OCI-LY7 (cell line): ENCODE results near the gene DPF3. TPM values are rescaled to one million over a fixed set of nuclear protein-coding genes. Genes with fewer than 3 reads are reported as not detected.

Experiments used
- BruUV-seq: library from RNA; stranded (reverse); fragments of 400-500 nt; replicated peaks from 2 replicates; lab custom pipeline; 2021; lab: Mats Ljungman, UMichigan
- CTCF ChIA-PET: fragments of 300-600 bp; sonication (Branson Sonifier 250); formaldehyde crosslinking; loops from one replicate; lab custom pipeline; 2022; ENCODE audit warnings: antibody characterized with exemption; ENCODE audit not compliant: unreplicated experiment; lab: Charles Lee
- POLR2A ChIA-PET: fragments of 300-600 bp; sonication (Branson Sonifier 250); formaldehyde crosslinking; loops from one replicate; lab custom pipeline; 2022; ENCODE audit warnings: antibody characterized with exemption; lab: Charles Lee
- DNase-seq: peaks from one replicate; pipeline ENCODE4 v3.0.0-alpha.2; 2015; ENCODE audit warnings: low spot score
- H2AFZ ChIP-seq: fragments of 200-600 bp; sonication (generic), shearing (Covaris generic); 2 replicates; pipeline ENCODE4 v1.6.1; 2014; ENCODE audit warnings: mild to moderate bottlenecking, antibody characterized with exemption, low read length, moderate library complexity
- H3K27ac ChIP-seq: fragments of 200-600 bp; sonication (generic); 2 replicates; pipeline ENCODE4 v1.5.1; 2014; ENCODE audit warnings: mixed run types, low read depth, mild to moderate bottlenecking, moderate library complexity, low read length, inconsistent platforms; ENCODE audit not compliant: poor library complexity, severe bottlenecking
- H3K36me3 ChIP-seq: fragments of 200-600 bp; sonication (generic); 2 replicates; pipeline ENCODE4 v1.6.1; 2014; ENCODE audit warnings: mild to moderate bottlenecking, antibody characterized with exemption, low read length, moderate library complexity, mixed read lengths; ENCODE audit not compliant: insufficient read depth
- H3K4me1 ChIP-seq: fragments of 200-600 bp; sonication (generic); 2 replicates; pipeline ENCODE4 v1.5.1; 2014; ENCODE audit warnings: mild to moderate bottlenecking, low read length; ENCODE audit not compliant: insufficient read depth, poor library complexity, severe bottlenecking
- H3K4me2 ChIP-seq: fragments of 200-600 bp; sonication (generic); 2 replicates; pipeline ENCODE4 v1.6.1; 2014; ENCODE audit warnings: mild to moderate bottlenecking, low read length
- H3K4me3 ChIP-seq: fragments of 200-600 bp; sonication (generic); 2 replicates; pipeline ENCODE4 v1.5.1; 2014; ENCODE audit warnings: mild to moderate bottlenecking, low read depth, low read length; ENCODE audit not compliant: poor library complexity, severe bottlenecking
- H3K79me2 ChIP-seq: fragments of 200-600 bp; sonication (generic); 2 replicates; pipeline ENCODE4 v1.6.1; 2016; ENCODE audit warnings: low read depth, mild to moderate bottlenecking, low read length, moderate library complexity, mixed read lengths; ENCODE audit not compliant: insufficient read depth
- H3K9me2 ChIP-seq: fragments of 200-600 bp; sonication (generic); 2 replicates; pipeline ENCODE4 v1.6.1; 2016; ENCODE audit warnings: mild to moderate bottlenecking, low read length, mixed read lengths; ENCODE audit not compliant: insufficient read depth
- H3K9me3 ChIP-seq: fragments of 200-600 bp; sonication (generic); 2 replicates; pipeline ENCODE4 v1.6.1; 2014; ENCODE audit warnings: mild to moderate bottlenecking, mixed run types, low read length, mixed read lengths
- H4K20me1 ChIP-seq: fragments of 200-600 bp; sonication (generic); 2 replicates; pipeline ENCODE4 v1.6.1; 2014; ENCODE audit warnings: mild to moderate bottlenecking, antibody characterized with exemption, low read length, moderate library complexity, mixed read lengths; ENCODE audit not compliant: insufficient read depth
- CTCF ChIP-seq: fragments of 200-600 bp; sonication (generic); conservative IDR thresholded peaks from 2 replicates; pipeline ENCODE4 v1.5.1; 2014; ENCODE audit warnings: mild to moderate bottlenecking, antibody characterized with exemption, low read length, moderate library complexity, mixed read lengths
- EZH2phosphoT487 ChIP-seq: fragments of 200-600 bp; sonication (generic); IDR thresholded peaks from 2 replicates; pipeline ENCODE4 v1.6.1; 2018; ENCODE audit warnings: low read depth, borderline replicate concordance, mild to moderate bottlenecking, mixed run types, antibody characterized with exemption, low read length, moderate library complexity, mixed read lengths
- intact Hi-C: fragments of 100-400 bp; cut with micrococcal nuclease; formaldehyde crosslinking; loops from one replicate; pipeline ENCODE4 v1.10.0; 2022; ENCODE audit not compliant: unreplicated experiment
- total RNA-seq, 2 experiments: library from RNA; depleted of rRNA in 1 of 2; stranded (reverse); fragments of >200 nt in 1 of 2; shearing (Covaris generic) in 1 of 2; gene quantifications; 2 replicates each; pipeline ENCODE4 v1.2.3, GENCODE V29; 2014 to 2022

The DPF3 gene
- total RNA-seq, 2 experiments from 2014 or later: 0.42 TPM; not detected in 1

- ChIA-PET CTCF (interaction anchor here (1.0 kb wide), 1 partner anchor 390 kb away, joined by 3 read pairs; no protein-coding TSS in a partner anchor), POLR2A (interaction anchor here (1.2 kb wide), 1 partner anchor 385 kb away, joined by 3 read pairs; no protein-coding TSS in a partner anchor)
- Histone ChIP-seq H3K27ac (no peak overlapping the region), H3K4me3 (no peak overlapping the region), H2AFZ (no peak overlapping the region), H3K4me1 (no peaks in the 10 kb centered on the region), H3K9me2 (no peaks in the 10 kb centered on the region), H4K20me1 (no peaks in the 10 kb centered on the region), H3K36me3 (no peaks in the 10 kb centered on the region), H3K9me3 (no peaks in the 10 kb centered on the region), H3K4me2 (no peak overlapping the region), H3K79me2 (no peaks in the 10 kb centered on the region)
- no TSS peak for BruUV-seq
- TF ChIP-seq EZH2phosphoT487 (no peak), CTCF (peak; percentile 99)
- intact Hi-C loops: loop anchor here (1.0 kb wide), 1 partner anchor 388 kb away; no protein-coding TSS in a partner anchor
- peak; percentile 71 for DNase-seq
These were observed 11.1 kb upstream of the DPF3 start for GRCh38 chr14:72904840-72905561.

- Histone ChIP-seq H3K27ac (no peak overlapping the region), H3K4me2 (no peak overlapping the region), H3K36me3 (no peaks in the 10 kb centered on the region), H3K9me3 (no peaks in the 10 kb centered on the region), H3K79me2 (no peaks in the 10 kb centered on the region), H3K4me3 (no peak overlapping the region), H3K4me1 (no peaks in the 10 kb centered on the region), H4K20me1 (no peaks in the 10 kb centered on the region), H3K9me2 (no peaks in the 10 kb centered on the region), H2AFZ (no peak overlapping the region)
- ChIA-PET CTCF (no interaction called here), POLR2A (interaction anchor here (1.1 to 1.2 kb wide), 2 partner anchors 385 to 390 kb away, joined by 3 to 5 read pairs; no protein-coding TSS in a partner anchor)
- intact Hi-C loops: no loop called here
- BruUV-seq: no TSS peak
- no peak for TF ChIP-seq CTCF
- TF ChIP-seq EZH2phosphoT487: no peak
- DNase-seq: no peak
These were observed 10.3 kb upstream of the DPF3 start for GRCh38 chr14:72904218-72904617.

- Histone ChIP-seq H2AFZ (no peak overlapping the region), H3K4me3 (no peak overlapping the region), H3K4me1 (no peaks in the 10 kb centered on the region), H3K36me3 (no peaks in the 10 kb centered on the region), H3K79me2 (no peaks in the 10 kb centered on the region), H3K27ac (no peak overlapping the region), H3K9me3 (no peaks in the 10 kb centered on the region), H3K4me2 (no peak overlapping the region), H3K9me2 (no peaks in the 10 kb centered on the region), H4K20me1 (no peaks in the 10 kb centered on the region)
- no TSS peak for BruUV-seq
- DNase-seq: no peak
- ChIA-PET POLR2A (interaction anchor here (0.6 to 1.2 kb wide), 3 partner anchors 384 to 396 kb away, joined by 3 to 5 read pairs (median 3); no protein-coding TSS in a partner anchor), CTCF (interaction anchor here (0.7 kb wide), 1 partner anchor 9 kb away, joined by 3 read pairs; no protein-coding TSS in a partner anchor)
- no peak for TF ChIP-seq EZH2phosphoT487
- no peak for TF ChIP-seq CTCF
- intact Hi-C loops: no loop called here
These were observed 9.8 kb upstream of the DPF3 start for GRCh38 chr14:72903716-72904115.
